HG03135 (cell line): Measurements from ENCODE around the gene AANAT.
A peak's percentile ranks its signal among the peaks of the same experiment; 100 is the strongest.

Experiments
- ATAC-seq: cut with Tn5 transposase; IDR thresholded peaks from one replicate; pipeline ENCODE4 v1.9.1; 2021; ENCODE audit warnings: mild to moderate bottlenecking, moderate library complexity; ENCODE audit not compliant: unreplicated experiment

The AANAT gene

DNA sequence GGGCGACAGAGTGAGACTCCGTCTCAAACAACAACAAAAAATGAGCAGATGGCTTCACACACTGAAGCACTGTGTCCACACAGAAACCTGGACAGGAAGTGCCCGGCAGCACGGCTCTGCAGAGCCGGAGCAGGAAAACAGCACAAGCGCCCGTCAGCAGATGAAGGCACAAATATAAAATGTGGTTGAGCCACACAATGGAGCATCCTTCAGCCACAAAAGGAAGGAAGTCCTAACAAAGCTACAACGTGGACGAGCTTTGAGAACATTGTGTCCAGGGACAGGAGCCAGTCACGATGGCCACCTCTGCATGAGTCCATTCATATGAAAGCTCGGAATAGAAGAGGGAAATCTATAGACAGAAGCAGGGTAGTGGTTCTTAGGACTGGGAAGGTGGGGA is 18.2 kb downstream of the AANAT start:
- ATAC-seq: no peak

DNA sequence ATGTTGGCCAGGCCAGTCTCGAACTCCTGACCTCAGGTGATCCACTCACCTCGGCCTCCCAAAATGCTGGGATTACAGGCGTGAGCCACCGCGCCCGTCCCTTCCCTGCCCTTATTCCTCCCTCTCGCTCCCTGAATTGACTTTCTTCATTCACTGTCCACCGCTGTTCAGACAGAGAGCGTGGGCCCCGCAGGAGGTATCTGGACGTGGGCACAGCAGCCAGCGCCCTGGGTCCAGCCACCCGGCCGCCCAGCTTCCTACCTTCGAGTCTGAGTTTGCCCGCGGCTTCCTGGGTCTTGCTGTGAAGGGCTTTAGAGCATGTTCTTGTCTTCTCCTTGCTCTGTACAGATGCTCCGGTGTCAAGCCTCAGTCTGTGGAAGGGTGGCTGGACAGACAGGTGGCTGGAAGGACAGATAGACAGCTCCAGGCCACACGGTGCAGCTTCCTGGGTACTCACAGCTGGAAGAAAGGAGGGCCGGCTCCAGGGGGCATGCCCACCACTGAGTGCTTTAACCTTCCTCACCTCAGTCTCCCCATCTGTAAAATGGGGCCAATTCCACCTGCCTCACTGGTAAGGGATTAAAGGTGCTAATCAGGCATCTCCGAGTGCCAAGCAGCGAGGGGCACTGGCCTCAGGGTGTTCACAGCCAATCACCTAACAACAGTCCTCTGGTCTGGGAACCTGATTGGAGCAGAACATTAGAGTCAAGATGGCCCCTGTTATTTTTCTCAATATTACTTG is 20.2 kb downstream of the AANAT start:
- ATAC-seq: no peak

DNA sequence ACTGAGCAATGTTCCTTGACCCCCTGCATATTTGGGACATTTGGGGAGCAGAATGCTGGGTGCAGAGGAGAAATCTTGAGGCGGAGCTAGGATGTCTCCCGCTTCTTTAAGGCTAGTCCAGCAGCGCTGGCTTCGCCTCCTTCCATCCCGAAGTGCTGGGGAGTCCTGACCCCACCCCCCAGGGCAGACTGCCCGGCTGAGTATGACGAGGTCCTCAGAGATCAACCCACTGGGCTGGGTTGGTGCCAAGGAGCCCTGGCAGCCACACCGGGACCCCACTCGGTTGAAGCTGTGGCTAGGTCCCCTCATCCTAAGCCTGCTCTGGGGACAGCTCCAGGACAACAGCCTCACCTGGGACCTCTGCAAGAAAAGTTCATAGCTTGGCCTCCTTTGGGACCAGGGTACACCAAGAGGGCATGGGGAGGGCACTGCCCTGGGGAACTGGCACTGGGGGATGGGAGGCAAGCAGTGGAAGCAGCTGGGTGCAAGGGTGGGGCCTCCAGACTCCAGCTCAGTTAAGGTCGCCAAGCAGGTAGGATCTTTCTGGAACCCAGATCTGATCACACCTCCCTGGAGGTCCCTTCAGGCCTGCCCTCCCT is 22.8 kb downstream of the AANAT start:
- no peak for ATAC-seq

DNA sequence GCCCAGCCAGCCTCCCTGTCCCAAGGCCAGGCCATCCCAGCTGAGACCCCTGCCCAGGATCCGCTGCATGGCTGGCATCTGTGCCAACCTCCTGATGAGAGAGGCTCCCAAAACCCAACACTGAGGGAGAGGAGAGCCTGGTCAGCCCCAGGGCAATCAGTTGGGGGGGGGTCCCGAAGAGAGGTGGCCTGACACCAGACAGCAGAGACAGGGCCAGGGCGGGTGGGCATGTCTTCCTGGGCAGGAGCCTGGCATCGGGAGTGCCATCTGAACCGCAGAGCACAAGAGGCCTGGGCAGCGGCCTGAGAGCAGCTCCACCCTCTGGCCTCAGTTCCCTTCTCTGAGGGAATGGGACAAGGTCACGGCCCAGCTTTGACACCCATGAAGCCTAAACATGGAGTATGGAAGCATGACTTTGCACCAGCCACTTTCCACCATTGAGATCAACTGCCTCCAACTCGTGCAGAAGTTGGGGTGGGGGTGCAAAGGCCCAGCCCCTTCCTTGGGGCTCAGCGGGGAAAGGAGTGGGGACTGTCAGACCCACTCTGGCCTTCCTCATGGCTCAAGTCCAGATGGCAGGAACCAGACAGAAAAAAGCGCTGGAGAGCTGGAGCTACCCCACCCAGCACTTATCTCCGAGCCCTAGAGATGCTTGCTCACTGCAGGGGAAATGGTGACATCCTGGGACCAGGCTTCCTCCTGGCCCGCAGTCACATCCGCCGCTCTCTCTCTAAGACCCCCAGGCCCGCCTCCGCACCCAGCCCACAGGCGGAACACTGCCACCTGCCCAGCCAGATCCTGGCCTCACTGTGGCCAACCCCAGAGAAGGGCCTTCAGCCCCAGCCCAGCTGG is 24.1 kb downstream of the AANAT start:
- no peak for ATAC-seq

DNA sequence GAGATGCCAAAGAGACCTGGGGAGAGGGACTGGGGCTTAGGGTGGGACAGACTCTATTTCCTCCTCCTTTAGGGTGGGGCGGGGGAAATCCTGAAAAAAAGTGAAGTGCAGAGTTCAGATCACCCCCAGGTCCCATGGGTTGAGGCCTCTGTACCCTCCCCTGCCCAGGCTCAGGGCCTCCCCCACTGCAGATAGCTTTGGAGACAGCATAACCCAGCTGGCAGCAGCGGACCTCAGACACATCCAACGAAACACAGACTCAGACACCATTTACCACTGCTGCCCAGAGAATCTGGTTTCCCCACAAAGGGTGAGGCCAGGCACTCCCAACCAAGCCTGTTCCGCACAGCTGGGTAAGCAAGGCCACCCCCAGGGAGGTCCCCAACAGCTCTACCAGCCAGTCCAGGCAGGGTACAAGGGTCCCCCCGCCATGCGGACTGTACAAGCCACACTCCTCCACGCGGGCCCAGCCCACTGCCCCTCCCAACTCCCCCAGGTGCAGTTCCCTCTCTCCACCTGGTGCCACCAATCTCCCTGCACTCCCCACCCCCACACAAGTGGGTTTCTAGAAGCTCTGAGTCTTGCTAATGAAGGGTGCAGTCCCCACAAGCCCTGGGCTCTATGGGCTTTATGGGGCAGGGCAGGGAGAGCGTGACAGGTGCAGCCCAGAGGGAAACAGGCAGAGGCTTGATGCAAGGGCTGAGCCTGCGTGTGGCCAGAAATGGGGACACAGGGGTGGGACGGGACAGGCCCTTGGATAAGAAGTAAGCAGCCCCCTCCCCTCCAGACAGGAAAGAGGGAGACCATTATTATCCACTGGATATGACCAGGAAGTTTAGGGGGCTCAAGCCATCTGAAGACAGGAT is 25.0 kb downstream of the AANAT start:
- peak; percentile 36 for ATAC-seq

DNA sequence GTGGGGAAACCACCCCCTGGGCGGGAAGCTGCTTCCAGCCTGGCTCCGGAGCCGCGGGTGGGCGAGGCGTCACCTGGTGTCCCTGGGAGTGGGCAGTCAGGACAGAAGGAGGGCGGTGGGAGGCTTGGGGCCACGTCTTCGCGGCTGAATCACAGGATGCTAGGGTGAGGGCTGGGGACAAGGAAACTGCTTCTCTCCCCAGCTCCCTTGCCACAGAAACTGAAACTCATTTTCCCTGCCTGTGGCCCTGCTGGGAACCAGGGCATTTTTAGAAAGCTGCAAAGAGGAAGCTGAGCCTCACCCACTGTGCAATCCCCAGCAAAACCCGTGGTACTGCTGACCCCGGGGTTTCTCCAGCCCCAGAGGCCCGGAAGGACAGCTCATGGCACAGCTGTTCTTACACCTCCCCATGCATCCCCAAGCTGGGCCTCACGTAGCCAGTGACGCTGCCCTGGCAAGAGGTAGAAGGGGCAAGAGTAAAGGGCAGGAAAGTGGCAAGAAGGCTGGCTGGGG is 25.6 kb downstream of the AANAT start:
- peak; percentile 48 for ATAC-seq

DNA sequence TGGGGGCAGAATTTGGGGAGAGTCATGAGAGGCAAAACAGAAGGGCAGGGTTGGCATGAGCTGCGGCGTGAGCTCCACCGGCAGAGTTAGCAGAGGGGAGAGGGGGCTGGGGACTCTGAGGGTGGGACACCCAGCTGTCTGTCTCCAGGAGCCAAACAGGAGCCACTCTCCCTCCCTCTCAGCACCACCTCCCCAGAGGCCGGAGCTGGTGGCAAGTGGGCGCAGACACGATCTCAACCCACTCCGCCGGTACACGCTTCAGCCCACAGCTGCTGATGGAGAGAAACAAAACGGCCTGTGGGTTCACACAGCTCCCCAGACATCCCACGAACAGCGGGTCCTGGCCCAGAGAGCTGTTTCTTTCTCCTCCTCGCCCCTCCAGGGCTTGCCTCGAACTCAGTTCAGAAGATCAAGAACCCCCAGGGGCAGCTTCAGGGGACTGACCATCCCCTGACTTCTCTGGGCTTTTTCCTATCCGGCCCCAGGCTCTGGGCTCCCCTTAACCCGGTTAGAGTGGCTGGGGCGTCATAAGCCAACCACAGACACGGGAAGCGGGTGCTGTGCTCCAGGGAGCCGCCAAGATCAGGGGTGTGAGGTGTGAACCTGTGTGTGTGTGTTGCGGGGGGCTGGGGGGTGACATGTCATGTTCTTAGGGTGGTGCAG is 26.2 kb downstream of the AANAT start:
- ATAC-seq: no peak

DNA sequence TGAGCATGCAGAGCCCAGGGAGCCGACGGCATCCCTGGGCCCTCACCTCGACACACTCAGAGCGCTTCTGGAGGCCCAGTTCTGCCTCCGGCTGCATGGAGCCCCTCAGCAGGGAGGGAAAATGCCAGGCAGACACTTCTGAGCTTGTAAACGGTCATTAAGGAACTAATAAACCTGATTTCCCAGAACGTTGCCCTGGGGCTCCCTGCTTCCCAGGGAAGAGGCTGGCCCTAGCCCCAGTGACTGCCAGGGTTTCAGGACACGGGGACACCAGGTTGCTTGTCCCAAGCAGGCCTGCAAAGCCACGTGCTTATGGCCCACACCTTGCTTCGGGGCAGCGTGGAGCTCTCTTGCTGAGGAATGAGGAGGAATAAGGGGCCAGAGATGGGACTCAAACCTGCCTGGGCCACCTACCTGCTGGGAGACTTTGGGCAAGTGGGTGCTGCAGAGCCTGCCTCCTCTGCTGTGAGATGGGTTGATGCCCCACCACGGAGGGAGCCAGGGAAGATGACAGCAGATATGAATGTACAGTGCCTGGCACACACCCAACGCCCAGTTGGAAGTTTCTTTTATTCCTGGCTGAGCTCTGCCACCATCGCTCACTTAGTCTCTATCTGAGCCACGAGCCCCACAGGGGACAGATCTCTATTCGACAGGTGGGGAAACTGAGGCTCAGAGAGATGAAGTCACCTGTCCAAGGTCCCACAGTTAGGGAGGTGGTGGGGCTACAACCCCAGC is 28.4 kb downstream of the AANAT start:
- no peak for ATAC-seq

DNA sequence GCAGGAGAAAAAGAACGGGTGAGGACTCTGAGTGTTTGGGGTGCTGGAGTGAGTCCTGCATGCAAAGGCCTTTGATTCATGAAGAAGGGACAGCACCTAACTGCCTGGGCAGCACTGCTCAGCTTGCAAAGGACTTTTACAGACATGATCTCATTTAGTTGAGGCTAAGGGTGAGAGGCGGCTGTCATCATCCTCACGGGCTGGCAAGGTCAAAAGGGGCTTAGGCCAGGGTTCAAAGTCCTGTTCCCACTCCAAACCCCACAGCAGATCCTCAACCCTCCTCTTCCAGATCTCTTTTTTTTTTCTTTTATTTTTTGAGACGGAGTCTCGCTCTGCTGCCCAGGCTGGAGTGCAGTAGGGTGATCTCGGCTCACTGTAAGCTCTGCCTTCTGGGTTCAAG is 29.1 kb downstream of the AANAT start:
- no peak for ATAC-seq

DNA sequence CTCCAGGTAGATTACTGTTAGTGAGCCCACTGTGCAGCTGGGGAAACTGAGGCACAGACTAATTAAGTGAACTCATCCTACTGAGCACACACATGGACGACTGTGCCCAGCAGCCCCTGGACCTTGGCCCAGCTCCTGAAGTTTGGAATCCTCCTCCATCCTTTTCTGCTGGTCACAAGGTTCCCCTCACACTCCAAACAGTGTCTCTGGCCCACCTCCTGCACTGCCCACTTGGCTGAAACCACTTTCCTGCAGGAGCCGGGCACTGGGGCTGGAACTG is 30.2 kb downstream of the AANAT start:
- no peak for ATAC-seq

DNA sequence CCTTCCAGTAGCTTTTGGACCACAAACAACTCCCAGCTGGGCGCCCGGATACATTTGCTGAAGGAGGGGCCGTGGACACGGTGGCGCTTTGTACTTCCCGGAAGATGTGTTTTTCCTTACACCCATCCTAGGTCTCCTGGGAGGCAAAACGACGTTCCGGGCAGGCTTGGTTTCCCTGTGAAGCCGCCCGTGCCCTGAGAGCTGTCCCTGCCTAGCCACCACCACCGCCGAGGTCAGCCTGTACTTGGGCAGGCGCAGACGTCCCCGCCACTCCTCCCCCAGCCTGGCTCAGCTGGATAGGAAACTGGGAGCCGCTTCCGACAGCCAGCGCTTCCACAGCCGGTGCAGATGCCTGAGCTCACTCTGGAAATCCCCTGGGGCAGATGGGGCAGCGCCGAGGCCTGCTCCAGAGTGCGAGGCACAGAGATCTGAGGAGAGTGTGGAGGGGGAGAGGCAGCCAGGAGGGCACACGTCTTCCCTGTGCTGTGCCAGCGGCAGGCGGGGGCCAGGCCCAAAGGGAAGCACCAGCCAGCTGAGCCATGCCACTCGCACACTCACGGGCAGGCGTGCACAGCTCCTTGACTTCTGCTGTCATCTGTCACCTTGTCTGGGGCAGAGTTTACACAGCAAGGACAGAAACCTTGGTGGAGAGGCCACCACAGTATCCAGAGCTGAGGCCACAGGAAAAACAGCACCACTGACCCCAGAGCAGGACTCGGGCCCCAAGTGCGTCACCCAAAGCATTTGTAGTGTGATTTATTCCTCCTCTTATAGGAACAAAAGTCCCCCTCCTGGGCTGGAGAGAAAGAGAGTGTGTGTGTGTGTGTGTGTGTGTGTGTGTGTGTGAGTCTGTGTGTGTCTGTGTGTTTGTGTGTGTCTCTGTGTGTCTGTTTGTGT is 30.8 kb downstream of the AANAT start:
- no peak for ATAC-seq

DNA sequence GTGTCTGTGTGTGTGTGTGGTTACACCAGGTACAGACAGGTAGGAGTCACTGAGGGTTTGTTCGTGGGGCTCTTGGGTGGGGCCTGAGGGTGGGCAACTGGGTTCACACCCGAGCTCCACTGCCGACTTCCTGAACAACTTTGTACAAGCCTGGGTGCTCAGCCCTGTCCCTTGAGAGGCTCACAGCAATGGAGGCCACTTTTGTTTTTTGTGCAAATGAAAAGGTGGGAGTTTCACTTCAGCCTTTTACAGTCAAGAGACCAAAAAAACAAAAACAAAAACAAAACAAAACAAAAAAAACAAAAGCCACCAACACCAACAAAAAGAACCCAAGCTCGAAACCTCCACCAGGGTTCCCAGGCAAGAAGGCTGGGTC is 31.5 kb downstream of the AANAT start:
- no peak for ATAC-seq

DNA sequence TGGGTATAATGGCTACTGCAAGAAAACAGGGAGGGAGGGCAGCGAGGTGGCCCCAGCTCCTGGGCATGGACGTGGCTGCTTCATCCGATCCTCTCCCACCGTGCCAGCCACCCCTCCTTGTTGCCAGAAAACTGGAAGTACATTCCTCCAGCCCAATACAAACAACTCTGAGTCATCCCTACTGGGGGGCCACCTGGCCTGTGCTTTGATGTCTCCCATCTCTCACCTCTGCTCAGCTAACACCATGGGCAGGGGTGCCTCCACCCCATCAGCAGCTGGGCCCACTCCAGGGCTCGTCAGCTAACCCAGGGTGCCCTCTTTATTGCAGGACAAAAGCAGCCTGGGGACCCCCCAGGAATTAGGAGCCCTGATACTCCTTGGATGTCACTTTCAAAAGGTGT is 31.9 kb downstream of the AANAT start:
- no peak for ATAC-seq

DNA sequence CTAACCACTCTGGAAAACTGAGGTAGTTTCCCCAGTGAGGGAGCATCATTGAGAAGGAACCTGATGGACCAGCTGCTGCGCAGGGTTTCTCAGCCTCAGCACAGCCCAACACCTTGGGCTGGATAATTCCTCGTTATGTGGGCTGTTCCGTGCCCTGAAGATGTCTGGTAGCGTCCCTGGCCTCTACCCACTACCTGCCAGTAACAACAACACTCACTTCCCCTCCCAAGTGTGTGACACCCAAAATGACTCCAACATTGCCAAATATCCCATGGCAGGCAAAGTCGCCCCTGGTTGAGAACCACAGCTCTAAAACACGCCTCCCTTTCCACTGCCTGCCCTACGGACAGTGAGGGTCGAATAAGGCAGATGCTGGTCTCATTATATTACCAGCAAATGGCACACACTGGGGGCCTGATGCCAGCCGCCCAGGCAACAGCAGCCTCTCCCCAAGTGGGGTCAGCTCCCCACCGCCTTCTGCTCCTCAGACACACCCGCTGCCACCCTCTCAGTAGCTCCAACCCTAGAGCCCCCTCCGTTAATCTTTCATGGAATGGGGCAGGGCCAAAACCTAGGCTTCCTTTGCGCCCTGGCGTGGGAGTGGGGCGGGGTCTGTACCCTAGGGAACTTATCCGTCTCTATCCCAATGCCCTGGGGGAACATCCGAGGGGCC is 32.8 kb downstream of the AANAT start:
- no peak for ATAC-seq

DNA sequence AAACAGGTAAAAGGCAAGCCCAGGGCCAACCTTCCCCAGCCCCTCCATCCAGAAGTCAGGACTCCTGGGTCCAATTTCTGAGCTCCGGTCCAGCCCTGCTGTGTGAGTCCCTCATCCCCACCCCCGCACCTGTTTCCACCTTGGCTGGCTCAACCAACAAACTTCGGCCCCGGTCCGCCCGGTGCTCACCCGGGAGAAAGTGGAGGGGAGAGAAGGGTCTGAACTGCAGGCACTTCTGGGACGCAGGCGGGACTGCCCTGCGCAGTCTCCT is 33.3 kb downstream of the AANAT start:
- no peak for ATAC-seq

DNA sequence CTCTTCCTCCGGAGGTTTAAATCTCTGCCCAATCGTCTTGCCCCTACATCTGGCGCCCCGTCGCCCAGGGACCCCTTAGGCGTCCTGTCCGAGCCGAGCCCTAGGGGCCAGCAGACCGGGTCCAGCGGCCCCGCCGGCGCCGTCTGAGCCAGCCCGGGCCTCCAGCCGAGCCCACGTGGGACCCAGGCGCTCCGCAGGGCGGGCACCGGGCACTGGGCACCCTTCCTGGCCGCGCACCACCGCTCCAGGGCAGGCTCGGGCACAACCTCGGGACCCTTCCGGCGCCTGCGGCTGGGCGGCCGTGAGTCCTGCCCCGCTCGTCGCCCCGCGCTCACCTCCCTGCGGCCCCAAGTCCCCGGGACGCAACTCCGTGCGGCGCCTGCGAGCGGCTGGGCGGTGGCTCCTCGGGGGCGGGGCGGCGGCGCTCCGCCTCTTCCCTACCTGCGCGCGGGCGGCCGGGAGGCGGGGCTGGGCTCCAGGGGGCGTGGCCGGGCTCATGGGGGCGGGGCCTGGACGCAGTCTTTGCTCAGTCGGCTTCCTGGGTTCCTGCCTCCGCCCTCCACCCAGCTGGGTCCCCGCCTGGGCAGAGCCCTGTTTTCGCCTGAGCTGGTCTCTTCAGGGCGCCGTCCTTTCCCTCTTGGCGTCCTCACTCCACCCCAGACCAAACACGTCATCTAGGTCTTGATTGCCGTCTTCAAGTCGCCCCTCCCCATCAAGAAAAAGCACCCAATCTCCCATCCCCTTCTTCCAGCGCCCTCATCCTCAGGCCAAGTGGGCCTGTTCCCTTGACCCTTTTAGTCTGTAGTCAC is 33.8 kb downstream of the AANAT start, which contains the start of gene RHBDF2:
RHBDF2 (minus strand) TSS at position 406 of the 809 bp plus-strand sequence. CDS start 19,899 bp downstream, outside the sequence.
- peak; percentile 72 for ATAC-seq

DNA sequence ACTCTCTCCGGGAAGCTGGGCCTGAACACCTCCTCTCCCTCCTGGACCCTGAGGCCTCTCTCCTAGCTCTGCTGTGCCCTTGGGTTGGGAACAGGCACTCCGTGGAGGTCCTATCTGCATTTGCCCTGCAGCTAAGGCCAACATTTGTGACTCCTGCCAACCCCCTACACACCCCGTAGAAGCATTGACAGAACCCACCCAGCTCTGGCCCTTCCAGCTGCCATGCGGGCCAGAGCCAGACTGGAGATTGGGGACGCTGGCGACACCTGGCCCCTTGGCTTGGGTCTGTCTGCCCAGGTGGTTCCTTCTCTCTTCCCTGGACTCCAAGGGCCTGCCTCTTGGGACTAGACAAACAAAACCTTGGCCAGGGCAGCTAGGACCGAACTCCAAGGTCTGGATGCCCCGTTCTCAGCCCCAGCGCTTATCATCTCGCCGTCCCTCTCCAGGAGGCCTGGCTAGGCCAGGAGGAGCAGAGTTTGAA is 34.5 kb downstream of the AANAT start:
- ATAC-seq: no peak
